Stomach (tissue), 9 donors: ENCODE results near the gene SPATA32. TPM values are rescaled to one million over a fixed set of nuclear protein-coding genes. Genes with fewer than 3 reads are reported as not detected.

Experiments used
- DNase-seq, 2 donors: peaks; one replicate each; pipeline versions ENCODE4 v3.0.0 to v3.0.0-alpha.2; 2013 to 2019
- H3K27ac ChIP-seq, 5 donors: fragments of 200-600 bp in 4 of 5; sonication (generic) in 4 of 5; one replicate each; pipeline ENCODE4 v1.5.1; 2013 to 2019; ENCODE audit warnings: mild to moderate bottlenecking in 1 of 5, moderate library complexity in 1 of 5
- H3K27me3 ChIP-seq, 3 donors: fragments of 200-600 bp; sonication (generic); one replicate each; pipeline ENCODE4 v1.5.1; 2017 to 2019; ENCODE audit warnings: mixed run types in 1 of 3
- H3K36me3 ChIP-seq, 4 donors: fragments of 200-600 bp; sonication (generic); 1 replicate in 3 of 4; 2 replicates in 1 of 4; pipeline ENCODE4 v1.5.1; 2016 to 2019
- H3K4me1 ChIP-seq, 4 donors: fragments of 200-600 bp; sonication (generic); one replicate each; pipeline ENCODE4 v1.5.1; 2016 to 2019
- H3K4me3 ChIP-seq, 4 donors: fragments of 200-600 bp; sonication (generic) in 3 of 4; one replicate each; pipeline ENCODE4 v1.5.1; 2016 to 2019; ENCODE audit warnings: mild to moderate bottlenecking in 1 of 4
- H3K9me3 ChIP-seq, 4 donors: fragments of 200-600 bp; sonication (generic); one replicate each; pipeline ENCODE4 v1.5.1; 2016 to 2019
- CTCF ChIP-seq, 7 experiments: fragments of 450-650 bp in 4 of 7; fragments of 200-600 bp in 3 of 7; sonication (generic) in 3 of 7; IDR thresholded peaks; one replicate each; pipeline ENCODE4 v1.5.1; 2016 to 2019; ENCODE audit warnings: antibody characterized with exemption in 7 of 7, control low read depth in 2 of 7, mild to moderate bottlenecking in 1 of 7
- EP300 ChIP-seq: sonication (generic); formaldehyde crosslinking; IDR thresholded peaks from one replicate; pipeline ENCODE4 v1.6.1; 2017; ENCODE audit warnings: antibody characterized with exemption
- POLR2A ChIP-seq, 4 donors: fragments of 450-650 bp; IDR thresholded peaks; one replicate each; pipeline ENCODE4 v1.6.1; 2016; ENCODE audit warnings: antibody characterized with exemption in 4 of 4, control low read depth in 2 of 4, mild to moderate bottlenecking in 1 of 4, moderate library complexity in 1 of 4
- POLR2AphosphoS5 ChIP-seq, 3 donors: sonication (generic); formaldehyde crosslinking; IDR thresholded peaks; one replicate each; pipeline ENCODE4 v1.6.1; 2016; ENCODE audit warnings: antibody characterized with exemption in 3 of 3
- WGBS, 5 donors: extraction: QIAGEN DNeasy Blood & Tissue Kit in 3 of 5; methylation state at CpG; one replicate each; pipeline versions ENCODE4 v1.1.5 to v1.1.7; 2013 to 2018; 5-methylcytosine and 5-hydroxymethylcytosine counted together
- intact Hi-C: fragments of 100-400 bp; cut with DNase I; formaldehyde crosslinking; loops from one replicate; pipeline ENCODE4 v1.15.1; 2023; ENCODE audit warnings: low total_unique reads
- polyA plus RNA-seq, 3 donors: library from polyadenylated mRNA; stranded (reverse); fragments of 200-250 nt; gene quantifications; one replicate each; pipeline ENCODE4 v1.2.3, GENCODE V29; 2013
- total RNA-seq, 5 donors: library from RNA; depleted of rRNA; stranded (reverse); fragments of >200 nt; gene quantifications; one replicate each; pipeline versions ENCODE4 v1.1.0 to v1.2.3, GENCODE V29; 2014 to 2016
- donor health status: healthy with polysubstance abuse.
- donor health status: Bipolar disorder and iron deficiency.
- donor health status: healthy.

The SPATA32 gene
- total and polyA plus RNA-seq, 8 donors: not detected

- Histone ChIP-seq H3K36me3 (peaks cover 20 to 23% (median 22%) of the 10 kb centered on the region in 4 donors), H3K4me3 (no peak overlapping the region), H3K27ac (no peak overlapping the region), H3K9me3 (no peaks in the 10 kb centered on the region), H3K27me3 (no peaks in the 10 kb centered on the region), H3K4me1 (peaks cover 15 to 33% (median 22%) of the 10 kb centered on the region in 4 donors)
- intact Hi-C loops: no loop called here
- no peak for TF ChIP-seq POLR2A (IDR thresholded peaks at IDR 0.05)
- no peak for TF ChIP-seq EP300
- no peak for TF ChIP-seq POLR2AphosphoS5 (IDR thresholded peaks at IDR 0.05)
- TF ChIP-seq CTCF (IDR thresholded peaks at IDR 0.05): no peak
- WGBS, 5 donors: 77 to 85% (median 83%) methylated on average over 7 of the region's 7 CpGs
- DNase-seq: no peak
Observed at GRCh38 chr17:45260204-45260783, 1.6 kb downstream of the SPATA32 start.

- Histone ChIP-seq H3K4me1 (peaks cover 15 to 29% (median 22%) of the 10 kb centered on the region in 4 donors), H3K9me3 (no peaks in the 10 kb centered on the region), H3K27ac (no peak overlapping the region), H3K36me3 (peaks cover 7 to 10% (median 9%) of the 10 kb centered on the region in 4 donors), H3K4me3 (no peak overlapping the region), H3K27me3 (no peaks in the 10 kb centered on the region)
- intact Hi-C loops: no loop called here
- WGBS, 5 donors: 50 to 78% (median 73%) methylated on average over 5 of the region's 5 CpGs
- TF ChIP-seq EP300 (no peak), POLR2AphosphoS5 (IDR thresholded peaks at IDR 0.05) (no peak), POLR2A (IDR thresholded peaks at IDR 0.05) (no peak), CTCF (IDR thresholded peaks at IDR 0.05) (no peak)
- no peak for DNase-seq
Observed at GRCh38 chr17:45258981-45259380, 2.9 kb downstream of the SPATA32 start.

GRCh38 chr17:45257115-45257514, 4.8 kb downstream of the SPATA32 start:
- Histone ChIP-seq H3K4me1 (peaks cover 8 to 20% (median 12%) of the 10 kb centered on the region in 4 donors), H3K27ac (no peak overlapping the region), H3K4me3 (no peak overlapping the region), H3K36me3 (no peaks in the 10 kb centered on the region), H3K27me3 (no peaks in the 10 kb centered on the region), H3K9me3 (no peaks in the 10 kb centered on the region)
- WGBS, 5 donors: 83 to 86% (median 84%) methylated on average over 16 of the region's 16 CpGs
- DNase-seq: no peak
- intact Hi-C loops: no loop called here
- TF ChIP-seq CTCF (IDR thresholded peaks at IDR 0.05) (no peak), POLR2AphosphoS5 (IDR thresholded peaks at IDR 0.05) (no peak), POLR2A (IDR thresholded peaks at IDR 0.05) (no peak)

- no peaks in the 10 kb centered on the region for H3K36me3 ChIP-seq
- H3K27me3 ChIP-seq: no peaks in the 10 kb centered on the region
- H3K4me3 ChIP-seq: no peak overlapping the region
- H3K27ac ChIP-seq: no peak overlapping the region
- TF ChIP-seq POLR2AphosphoS5 (IDR thresholded peaks at IDR 0.05) (no peak), POLR2A (IDR thresholded peaks at IDR 0.05) (no peak), CTCF (IDR thresholded peaks at IDR 0.05) (no peak), EP300 (no peak)
- H3K9me3 ChIP-seq: no peaks in the 10 kb centered on the region
- WGBS, 5 donors: 63 to 80% (median 75%) methylated on average over 10 to 14 of the region's 14 CpGs
- no peak for DNase-seq
- intact Hi-C loops: no loop called here
- peaks cover 8 to 20% (median 11%) of the 10 kb centered on the region in 4 donors for H3K4me1 ChIP-seq
Observed at GRCh38 chr17:45256114-45256966, 5.6 kb downstream of the SPATA32 start.
